ENCODE measurements around the gene PRKD1.

The PRKD1 gene

DNA sequence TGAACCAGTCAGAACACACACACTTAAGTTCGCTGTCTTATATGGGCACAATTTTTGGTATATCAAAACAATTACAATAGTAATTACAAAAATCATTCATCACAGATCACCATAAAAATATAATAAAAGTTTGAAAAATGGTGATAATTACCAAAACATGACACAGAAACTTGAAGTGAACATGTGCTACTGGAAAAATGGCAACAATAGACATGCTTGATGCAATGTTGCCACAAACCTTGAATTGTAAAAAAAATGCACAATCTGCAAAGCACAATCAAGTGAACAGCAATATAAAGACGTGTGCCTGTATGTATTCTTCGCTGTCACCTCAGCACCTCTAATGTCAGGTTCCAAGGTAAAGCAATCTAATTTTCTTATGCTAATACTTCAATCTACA, 117.6 kb downstream of the PRKD1 start:
- ChIA-PET CTCF (no interaction called here), POLR2A (no interaction called here)
- TF ChIP-seq HDGF (IDR thresholded peaks at IDR 0.05; ENCODE audit: borderline replicate concordance) (no peak), ARNT (IDR thresholded peaks at IDR 0.05) (no peak), ZNF384 (IDR thresholded peaks at IDR 0.05) (no peak), CTBP1 (IDR thresholded peaks at IDR 0.05; ENCODE audit: borderline replicate concordance) (no peak), TARDBP (IDR thresholded peaks at IDR 0.05) (no peak), FOXM1 (IDR thresholded peaks at IDR 0.05; ENCODE audit: borderline replicate concordance) (no peak), NFRKB (IDR thresholded peaks at IDR 0.05) (no peak), ELF4 (IDR thresholded peaks at IDR 0.05) (no peak), SP1 (IDR thresholded peaks at IDR 0.05) (no peak), FOXA1 (IDR thresholded peaks at IDR 0.05) (no peak), BHLHE40 (IDR thresholded peaks at IDR 0.05; ENCODE audit: borderline replicate concordance) (no peak), L3MBTL2 (conservative IDR thresholded peaks at IDR 0.05) (no peak), LEF1 (IDR thresholded peaks at IDR 0.05; ENCODE audit: borderline replicate concordance) (no peak), SUZ12 (IDR thresholded peaks at IDR 0.05) (no peak), FOXK2 (IDR thresholded peaks at IDR 0.05) (no peak)
- TF ChIP-seq, protein P1, sequence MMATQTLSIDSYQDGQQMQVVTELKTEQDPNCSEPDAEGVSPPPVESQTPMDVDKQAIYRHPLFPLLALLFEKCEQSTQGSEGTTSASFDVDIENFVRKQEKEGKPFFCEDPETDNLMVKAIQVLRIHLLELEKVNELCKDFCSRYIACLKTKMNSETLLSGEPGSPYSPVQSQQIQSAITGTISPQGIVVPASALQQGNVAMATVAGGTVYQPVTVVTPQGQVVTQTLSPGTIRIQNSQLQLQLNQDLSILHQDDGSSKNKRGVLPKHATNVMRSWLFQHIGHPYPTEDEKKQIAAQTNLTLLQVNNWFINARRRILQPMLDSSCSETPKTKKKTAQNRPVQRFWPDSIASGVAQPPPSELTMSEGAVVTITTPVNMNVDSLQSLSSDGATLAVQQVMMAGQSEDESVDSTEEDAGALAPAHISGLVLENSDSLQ (IDR thresholded peaks at IDR 0.05): no peak
- no peak for DNase-seq (ENCODE audit: extremely low spot score)

DNA sequence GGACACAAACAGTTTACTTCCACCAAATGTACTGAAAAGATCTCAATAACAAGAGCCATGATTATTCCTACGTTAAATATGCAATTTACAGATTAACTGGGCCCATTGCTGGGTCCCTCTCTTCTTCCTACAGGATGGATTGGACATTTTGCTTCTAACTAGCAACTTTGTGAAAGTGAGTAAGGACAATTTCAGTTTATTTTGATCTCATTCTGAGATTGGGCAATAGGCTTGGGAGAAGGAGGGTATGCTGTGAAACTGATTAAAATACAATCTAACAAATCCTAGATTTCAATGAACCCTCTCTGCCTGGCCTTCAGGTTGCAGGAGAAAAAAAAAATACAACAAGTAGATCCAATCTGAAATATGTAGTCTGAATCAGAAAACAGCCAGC, 121.5 kb downstream of the PRKD1 start:
- DNase-seq (ENCODE audit: extremely low spot score): no peak
- POLR2A ChIA-PET: no interaction called here
- CTCF ChIA-PET: no interaction called here
- TF ChIP-seq CTBP1 (IDR thresholded peaks at IDR 0.05; ENCODE audit: borderline replicate concordance): no peak
- TF ChIP-seq FOXA1 (IDR thresholded peaks at IDR 0.05): no peak

GRCh38 chr14:29805415-29806123, 122.1 kb downstream of the PRKD1 start:
- TF ChIP-seq SP1 (IDR thresholded peaks at IDR 0.05) (no peak), BHLHE40 (IDR thresholded peaks at IDR 0.05; ENCODE audit: borderline replicate concordance) (no peak), FOXA1 (IDR thresholded peaks at IDR 0.05) (no peak), HDGF (IDR thresholded peaks at IDR 0.05; ENCODE audit: borderline replicate concordance) (no peak), CTBP1 (IDR thresholded peaks at IDR 0.05; ENCODE audit: borderline replicate concordance) (no peak), L3MBTL2 (conservative IDR thresholded peaks at IDR 0.05) (no peak), ARNT (IDR thresholded peaks at IDR 0.05) (no peak), ELF4 (IDR thresholded peaks at IDR 0.05) (no peak), TARDBP (IDR thresholded peaks at IDR 0.05) (no peak), LEF1 (IDR thresholded peaks at IDR 0.05; ENCODE audit: borderline replicate concordance) (no peak), FOXK2 (IDR thresholded peaks at IDR 0.05) (no peak), FOXM1 (IDR thresholded peaks at IDR 0.05; ENCODE audit: borderline replicate concordance) (no peak), SUZ12 (IDR thresholded peaks at IDR 0.05) (no peak), ZNF384 (IDR thresholded peaks at IDR 0.05) (no peak)
- TF ChIP-seq, protein P1 (IDR thresholded peaks at IDR 0.05): no peak
- CTCF ChIA-PET: no interaction called here
- POLR2A ChIA-PET: no interaction called here
- peak; percentile 31 for DNase-seq (ENCODE audit: extremely low spot score)

DNA sequence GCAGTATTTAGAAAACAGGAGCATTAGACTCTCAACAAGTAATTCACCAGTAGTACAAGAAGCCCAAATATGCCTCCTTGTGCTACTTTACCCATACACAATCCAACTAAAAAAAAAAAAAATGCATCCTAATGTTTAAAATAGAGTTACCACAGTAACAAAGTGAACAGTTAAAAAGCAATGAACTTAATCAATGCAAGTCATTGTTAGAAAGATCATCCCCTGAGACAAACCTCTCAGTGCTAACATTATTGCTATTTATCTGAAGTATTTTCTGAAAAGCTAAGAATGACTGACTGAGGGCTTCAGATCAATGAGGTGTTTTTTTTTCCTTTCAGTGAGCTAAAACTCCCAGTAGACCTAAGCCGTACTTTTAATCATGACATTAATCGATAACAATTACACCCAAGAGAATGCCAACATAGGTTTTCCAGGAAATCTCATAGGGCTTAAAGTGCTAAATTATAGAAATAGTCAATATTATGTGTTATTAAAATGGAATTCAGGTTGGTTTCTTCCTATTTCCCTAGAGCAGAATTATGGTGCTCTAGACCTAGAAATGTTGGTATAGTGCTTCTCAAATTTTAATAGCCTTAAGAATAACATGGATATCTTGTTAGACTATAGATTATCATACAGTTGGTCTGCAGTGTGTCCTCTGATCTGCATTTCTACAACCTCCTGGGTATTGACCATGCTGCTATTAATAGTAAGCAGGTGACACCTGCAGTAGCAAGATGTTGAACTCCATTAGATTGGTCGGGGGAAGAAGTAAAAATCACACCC, 123.0 kb downstream of the PRKD1 start:
- DNase-seq (ENCODE audit: extremely low spot score): no peak
- TF ChIP-seq FOXA1 (IDR thresholded peaks at IDR 0.05) (no peak), SUZ12 (IDR thresholded peaks at IDR 0.05) (no peak), BHLHE40 (IDR thresholded peaks at IDR 0.05; ENCODE audit: borderline replicate concordance) (no peak), LEF1 (IDR thresholded peaks at IDR 0.05; ENCODE audit: borderline replicate concordance) (no peak), NFRKB (IDR thresholded peaks at IDR 0.05) (no peak), ELF4 (IDR thresholded peaks at IDR 0.05) (no peak), CTBP1 (IDR thresholded peaks at IDR 0.05; ENCODE audit: borderline replicate concordance) (no peak), ZNF384 (IDR thresholded peaks at IDR 0.05) (no peak), ARNT (IDR thresholded peaks at IDR 0.05) (no peak), TARDBP (IDR thresholded peaks at IDR 0.05) (no peak), FOXM1 (IDR thresholded peaks at IDR 0.05; ENCODE audit: borderline replicate concordance) (no peak), HDGF (IDR thresholded peaks at IDR 0.05; ENCODE audit: borderline replicate concordance) (no peak), L3MBTL2 (conservative IDR thresholded peaks at IDR 0.05) (no peak), FOXK2 (IDR thresholded peaks at IDR 0.05) (no peak), SP1 (IDR thresholded peaks at IDR 0.05) (no peak)
- TF ChIP-seq, protein P1 (IDR thresholded peaks at IDR 0.05): no peak
- ChIA-PET CTCF (no interaction called here), POLR2A (no interaction called here)

- DNase-seq (ENCODE audit: extremely low spot score): no peak
- TF ChIP-seq SUZ12 (IDR thresholded peaks at IDR 0.05) (no peak), LEF1 (IDR thresholded peaks at IDR 0.05; ENCODE audit: borderline replicate concordance) (no peak), FOXK2 (IDR thresholded peaks at IDR 0.05) (no peak), FOXA1 (IDR thresholded peaks at IDR 0.05) (no peak), HDGF (IDR thresholded peaks at IDR 0.05; ENCODE audit: borderline replicate concordance) (no peak), ARNT (IDR thresholded peaks at IDR 0.05) (no peak), CTBP1 (IDR thresholded peaks at IDR 0.05; ENCODE audit: borderline replicate concordance) (no peak), TARDBP (IDR thresholded peaks at IDR 0.05) (no peak), ELF4 (IDR thresholded peaks at IDR 0.05) (no peak), NFRKB (IDR thresholded peaks at IDR 0.05) (no peak)
- CTCF ChIA-PET: no interaction called here
- POLR2A ChIA-PET: no interaction called here
Measured at GRCh38 chr14:29803045-29803444, 124.6 kb downstream of the PRKD1 start.

Measured in HEK293T (cell line).